ENCODE measurements around the gene PDE4B.
A peak's percentile ranks its signal among the peaks of the same experiment; 100 is the strongest.

Gene PDE4B

DNA sequence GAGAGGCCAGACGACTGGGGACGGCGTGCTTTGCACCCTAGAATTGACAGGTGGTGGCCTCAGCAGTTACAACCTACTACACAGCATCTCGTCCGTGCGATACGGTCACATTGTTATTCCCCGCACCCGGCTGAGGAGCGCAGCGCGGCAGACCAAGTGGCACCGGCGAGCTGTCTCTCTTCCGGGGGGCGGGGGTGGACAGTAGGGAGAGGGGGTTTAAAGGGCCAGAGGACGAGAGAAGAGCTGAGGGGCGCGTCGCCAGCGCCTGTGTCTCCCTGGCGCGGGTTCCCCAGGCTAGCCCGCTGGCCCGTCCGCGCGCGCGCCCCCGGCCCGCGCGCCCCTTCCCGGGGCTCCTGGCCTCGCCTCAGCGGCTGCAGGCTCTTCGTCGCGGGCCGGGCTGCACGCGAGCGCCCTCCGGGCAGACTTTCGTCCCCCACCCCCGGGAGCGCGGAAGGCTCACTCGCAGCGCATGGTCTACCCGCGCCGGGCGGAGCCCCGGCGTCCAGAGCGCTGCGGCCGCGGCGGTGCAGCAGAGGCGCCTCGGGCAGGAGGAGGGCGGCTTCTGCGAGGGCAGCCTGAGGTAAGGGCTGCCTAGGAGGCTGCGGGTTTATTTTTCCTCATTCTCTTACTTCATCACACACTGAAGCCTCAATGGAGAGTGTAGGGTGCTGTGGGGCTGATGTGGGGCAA lies at the start of gene PDE4B:
Gene PDE4B, plus strand, starts transcription at position 227 of the 690 bp plus-strand sequence.
- DNase-seq: peak in 2 of 3 donors; percentile 32 to 59

- DNase-seq: no peak
Measured at GRCh38 chr1:65744731-65745130, 48.0 kb upstream of the PDE4B start.

- DNase-seq: no peak
Measured at GRCh38 chr1:65751961-65752360, 40.7 kb upstream of the PDE4B start.

DNA sequence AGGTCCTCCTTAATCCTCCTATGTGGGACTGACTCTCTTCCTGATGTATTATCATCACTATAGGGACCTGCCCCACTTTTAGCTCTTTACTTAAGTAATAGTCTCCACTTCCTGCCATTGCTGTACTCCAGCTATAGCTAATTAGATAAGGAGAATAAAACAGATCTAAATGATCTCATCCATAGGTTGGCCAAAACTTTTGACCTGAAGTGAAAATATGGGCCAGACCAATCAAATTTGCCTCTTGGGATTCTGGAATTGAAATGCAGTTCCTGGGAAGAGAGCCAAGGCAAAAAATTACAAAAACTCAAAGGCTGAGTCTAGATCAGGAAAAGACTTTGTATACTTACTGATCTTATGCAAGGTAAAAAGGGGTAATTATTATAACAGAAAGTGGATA lies 36.1 kb upstream of the PDE4B start:
- no peak for DNase-seq

DNA sequence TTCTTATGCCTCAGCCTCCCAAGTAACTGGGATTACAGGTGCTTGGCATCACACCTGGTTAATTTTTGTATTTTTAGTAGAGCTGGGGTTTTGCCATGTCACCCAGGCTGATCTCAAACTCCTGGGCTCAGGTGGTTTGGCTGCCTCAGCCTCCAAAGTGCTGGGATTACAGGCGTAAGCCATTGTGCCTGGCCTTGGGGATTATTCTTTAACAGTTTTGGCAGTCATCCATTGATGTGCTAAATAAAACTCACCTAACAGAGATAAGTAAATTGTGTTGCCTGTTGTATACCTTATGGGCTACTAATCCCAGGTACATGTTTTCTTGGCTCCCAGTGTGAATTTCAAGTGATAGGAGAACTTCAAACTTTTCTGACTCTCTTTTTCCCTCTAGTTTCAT lies 35.2 kb upstream of the PDE4B start:
- DNase-seq: no peak

DNA sequence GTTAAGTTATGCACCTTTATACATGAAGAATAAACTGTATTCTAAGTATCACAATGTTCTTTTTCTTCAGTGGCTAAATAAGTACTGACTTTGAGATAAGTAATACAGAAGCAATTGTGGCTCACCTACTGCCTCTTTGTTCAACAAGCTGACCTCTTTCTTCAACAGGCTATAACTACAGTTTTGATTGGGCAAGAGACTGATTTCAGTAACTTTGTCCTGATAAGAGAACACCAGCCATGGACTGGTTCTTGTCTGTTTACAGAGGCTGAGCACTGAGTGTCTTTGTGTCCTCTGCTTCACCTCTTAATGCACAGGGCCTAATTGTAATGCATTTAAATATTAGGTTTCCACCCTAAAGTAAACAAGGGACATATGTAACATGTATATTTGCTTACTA lies 34.6 kb upstream of the PDE4B start:
- no peak for DNase-seq

DNA sequence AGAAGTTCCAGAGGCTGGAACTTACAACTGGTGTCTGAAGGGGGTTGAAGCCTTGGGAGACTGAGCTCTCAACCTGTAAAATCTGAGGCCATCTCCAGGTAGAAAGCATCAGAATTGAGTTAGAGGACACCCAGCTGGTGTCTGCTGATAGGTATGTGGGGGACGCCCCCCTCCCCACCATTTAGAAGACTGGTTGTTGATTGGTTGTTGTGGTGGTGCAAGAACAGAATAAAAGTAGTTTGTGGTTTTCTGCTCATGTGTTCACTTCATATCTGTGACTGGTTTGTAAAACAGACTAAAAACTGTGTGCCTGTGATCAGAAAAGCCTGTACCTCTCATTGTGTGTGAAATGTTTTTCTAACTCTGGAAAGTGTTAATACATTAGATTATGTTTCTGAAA lies 33.2 kb upstream of the PDE4B start:
- no peak for DNase-seq

DNA sequence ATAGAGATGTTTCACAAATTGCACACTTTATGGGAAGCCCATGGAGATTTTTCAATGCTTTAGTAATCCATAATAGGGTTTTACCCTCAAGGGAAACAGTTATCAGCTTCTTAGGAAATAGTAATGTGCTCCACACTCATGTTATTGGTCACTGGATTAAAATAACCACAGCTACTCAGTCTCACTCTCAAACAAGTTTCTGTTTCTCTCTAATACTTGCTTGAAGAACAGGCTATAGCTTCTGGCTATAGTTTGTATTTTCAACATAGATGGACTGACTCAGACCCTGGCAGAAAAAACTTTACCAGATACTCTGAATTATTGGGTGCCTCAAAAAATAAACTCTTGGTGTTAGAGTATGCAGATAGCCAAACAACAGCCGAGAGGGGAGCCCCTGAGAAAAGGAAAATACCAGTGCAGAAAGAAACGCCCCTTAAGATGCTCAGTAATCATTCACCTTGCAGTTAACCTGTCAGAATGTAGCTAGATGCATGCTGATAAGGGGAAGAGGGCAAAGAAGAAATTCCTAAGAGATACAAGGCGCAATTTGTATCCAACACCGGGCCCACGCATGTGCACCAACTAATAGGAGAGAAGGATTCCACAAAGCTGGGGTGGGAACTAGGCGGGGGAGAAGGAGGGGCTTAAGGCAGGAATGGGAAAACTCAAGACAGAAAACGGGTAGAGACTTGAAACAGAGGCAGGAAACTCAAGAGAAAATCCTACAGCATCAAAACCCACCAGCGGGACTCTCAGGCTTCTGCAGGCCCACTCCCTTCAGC lies 30.4 kb upstream of the PDE4B start:
- DNase-seq: peak in 2 of 3 donors; percentile 4 to 28

DNA sequence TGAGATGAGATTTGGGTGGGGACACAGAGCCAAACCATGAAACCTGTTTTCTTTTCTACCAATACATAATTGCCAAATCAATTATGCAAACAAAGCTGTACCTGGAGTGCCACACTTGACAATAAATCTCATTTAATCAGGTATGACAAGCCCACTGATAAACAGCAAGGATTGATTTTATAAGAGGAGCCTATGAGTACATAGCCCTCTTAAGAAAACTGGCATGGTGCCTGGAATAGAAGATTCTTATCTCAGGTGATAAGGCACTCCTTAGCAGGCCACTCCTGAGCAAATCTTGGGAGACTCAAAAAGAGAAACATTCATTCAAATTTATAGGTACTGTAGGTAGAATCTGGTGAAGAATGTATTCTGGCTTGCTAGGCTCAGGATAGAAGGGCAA lies 28.6 kb upstream of the PDE4B start:
- DNase-seq: no peak

DNA sequence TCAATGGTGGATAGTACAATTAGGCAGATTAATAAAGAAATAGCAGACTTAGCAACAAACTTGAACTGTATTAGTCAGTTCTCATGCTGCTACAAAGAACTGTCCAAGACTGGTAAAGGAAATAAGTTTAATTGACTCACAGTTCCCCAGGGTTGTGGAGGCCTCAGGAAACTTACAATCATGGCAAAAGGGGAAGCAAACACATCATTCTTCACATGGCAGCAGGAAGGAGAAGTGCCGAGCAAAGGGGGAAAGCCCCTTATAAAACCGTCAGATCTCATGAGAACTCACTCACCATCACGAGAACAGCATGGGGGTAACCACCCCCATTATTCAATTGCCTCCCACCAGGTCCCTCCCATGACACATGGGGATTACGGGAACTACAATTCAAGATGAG lies 27.1 kb upstream of the PDE4B start:
- peak; percentile 56 to 69 (median 56) for DNase-seq

GRCh38 chr1:65769636-65770035 lies 23.1 kb upstream of the PDE4B start:
- no peak for DNase-seq

DNA sequence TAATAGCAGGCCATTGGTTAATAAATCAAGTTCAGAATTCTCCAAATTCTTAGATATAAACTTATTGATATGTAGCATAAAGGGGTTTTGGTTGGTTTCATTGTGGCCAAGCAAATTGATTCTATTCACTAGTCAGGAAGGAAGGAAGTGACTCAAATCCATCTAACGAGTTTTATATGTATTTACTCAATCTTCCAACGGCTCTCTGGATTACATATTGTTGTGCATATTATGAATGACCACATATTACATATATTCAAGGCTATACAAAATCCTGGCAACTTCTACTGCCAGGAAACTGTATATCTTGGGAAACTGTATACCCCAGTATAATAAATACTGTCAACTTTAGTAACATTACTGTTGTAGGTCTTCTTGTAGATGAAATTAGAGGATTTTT lies 20.1 kb upstream of the PDE4B start:
- no peak for DNase-seq

GRCh38 chr1:65773391-65774123 lies 19.1 kb upstream of the PDE4B start:
- no peak for DNase-seq

DNA sequence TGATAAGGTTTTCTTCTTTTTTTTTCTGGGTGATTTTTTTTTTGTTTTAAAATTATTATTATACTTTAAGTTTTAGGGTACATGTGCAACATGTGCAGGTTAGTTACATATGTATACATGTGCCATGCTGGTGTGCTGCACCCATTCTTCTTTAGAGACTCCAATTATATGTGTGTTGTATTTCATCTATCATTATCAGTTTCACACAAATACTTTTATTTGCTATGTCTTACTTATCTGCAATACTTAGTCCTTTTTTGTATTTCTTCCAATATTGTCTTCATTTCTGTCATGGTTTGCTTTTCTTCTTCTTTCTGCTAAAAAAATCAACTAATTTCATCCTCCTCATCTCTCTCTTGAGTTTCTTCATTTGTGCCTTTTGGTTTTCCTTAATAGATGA lies 3.9 kb upstream of the PDE4B start:
- DNase-seq: no peak

DNA sequence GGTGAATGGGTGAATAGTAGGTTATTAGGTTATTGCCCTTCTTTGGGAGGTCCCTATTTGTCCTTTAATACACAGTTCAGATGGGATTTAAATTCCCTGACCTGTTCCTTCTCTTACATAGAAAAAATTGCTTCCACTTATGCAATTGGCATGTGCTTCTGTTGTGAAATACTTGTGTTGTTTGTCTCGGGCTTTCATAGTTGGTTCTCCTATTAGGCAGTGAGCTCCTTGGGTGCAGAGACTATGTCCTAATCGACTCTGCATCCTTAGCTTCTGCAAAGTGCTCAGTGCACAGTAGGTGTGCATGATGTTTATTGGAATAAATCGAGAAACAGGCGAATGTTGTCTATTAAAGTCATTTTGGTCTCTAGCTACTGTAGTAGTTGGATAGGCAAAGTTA lies 1.3 kb upstream of the PDE4B start:
- DNase-seq: peak; percentile 53 to 73 (median 73)

- DNase-seq: peak in 2 of 3 donors; percentile 47 to 67
Measured at GRCh38 chr1:65791801-65792668, 660 bp upstream of the PDE4B start.

GRCh38 chr1:65793359-65793732 lies 651 bp downstream of the PDE4B start:
- peak in 1 of 3 donors; percentile 14 for DNase-seq

GRCh38 chr1:65795311-65795710 lies 2.6 kb downstream of the PDE4B start:
- no peak for DNase-seq

- DNase-seq: no peak
Measured at GRCh38 chr1:65799601-65800000, 6.9 kb downstream of the PDE4B start.

DNA sequence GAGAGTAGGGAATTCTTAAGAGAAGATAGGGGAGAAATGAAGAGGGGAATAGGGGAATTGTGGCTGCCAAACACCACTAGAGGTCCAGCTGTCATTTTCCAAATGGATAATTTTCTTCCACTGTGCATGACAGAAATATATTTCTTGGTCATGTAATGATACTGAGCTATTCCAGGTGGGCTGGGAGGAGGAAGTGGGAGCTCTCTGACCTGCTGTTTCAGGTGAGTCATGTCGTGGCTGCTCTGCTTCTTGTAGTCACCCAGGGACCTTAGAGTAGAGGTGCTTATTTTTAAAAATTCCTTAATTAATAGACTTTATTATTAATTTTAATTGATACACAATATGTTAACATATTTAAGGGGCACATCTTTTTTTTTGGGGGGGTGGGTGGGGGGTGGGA lies 11.9 kb downstream of the PDE4B start:
- DNase-seq: no peak

DNA sequence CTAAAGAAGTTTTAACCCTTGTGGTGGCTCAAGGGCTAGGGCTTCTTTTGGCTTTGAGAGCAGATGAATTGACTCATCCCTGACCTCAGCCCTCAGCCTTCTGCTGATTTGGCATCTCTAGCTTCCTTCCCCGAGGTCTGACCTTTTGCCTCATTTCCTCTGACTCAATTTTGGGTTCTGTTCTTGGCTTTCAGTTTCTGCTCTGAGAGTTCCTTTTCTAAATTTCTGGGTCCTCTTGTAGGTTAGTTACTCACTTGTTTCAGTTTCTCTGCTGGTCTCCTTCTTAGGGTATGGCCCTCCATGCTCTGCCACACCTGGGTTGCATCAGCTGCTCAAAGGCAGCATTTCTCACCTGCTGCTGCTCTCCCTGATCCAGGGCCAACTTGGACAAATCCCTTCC lies 19.4 kb downstream of the PDE4B start:
- DNase-seq: peak; percentile 92 to 97 (median 96)

DNA sequence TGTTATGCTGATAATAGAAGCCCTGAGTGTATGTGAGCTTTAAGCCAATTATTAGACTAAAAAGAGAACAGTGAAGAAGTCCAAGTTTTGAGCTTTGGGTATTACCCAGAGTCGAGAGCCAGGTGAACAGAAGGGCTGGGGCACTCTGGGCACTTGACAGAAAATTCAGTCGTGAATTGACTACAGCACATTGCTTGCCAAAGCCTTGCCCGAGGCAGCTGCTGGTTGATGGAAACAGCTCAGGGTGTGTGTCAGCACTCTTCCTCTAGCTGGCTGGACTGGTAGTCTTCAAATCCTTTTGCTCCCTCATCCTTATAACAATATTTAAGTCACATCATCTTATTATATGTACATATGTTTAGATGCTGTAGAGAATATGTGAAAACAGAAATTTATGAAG lies 21.3 kb downstream of the PDE4B start:
- DNase-seq: no peak

DNA sequence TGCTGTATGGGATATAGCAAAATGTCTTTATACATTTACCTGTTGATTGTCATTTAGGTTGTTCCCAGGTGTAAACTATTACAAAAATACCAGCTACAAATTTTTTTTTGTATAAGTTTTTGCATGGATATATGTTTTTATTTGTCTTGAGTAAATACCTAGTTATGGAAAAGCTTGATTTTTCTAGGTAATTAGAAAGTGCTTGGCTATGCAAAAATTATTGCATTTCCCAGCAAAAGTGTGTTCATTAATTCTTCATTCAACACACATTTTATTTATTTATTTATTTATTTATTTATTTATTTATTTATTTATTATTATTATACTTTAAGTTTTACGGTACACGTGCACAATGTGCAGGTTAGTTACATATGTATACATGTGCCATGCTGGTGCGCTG lies 22.1 kb downstream of the PDE4B start:
- no peak for DNase-seq

All from suppressor macrophage treated with lipopolysaccharide for 1 hour (primary cell).